ENCODE results near the gene C9orf43. TPM values are rescaled to one million over a fixed set of nuclear protein-coding genes. Genes with fewer than 3 reads are reported as not detected.

The C9orf43 gene
- total RNA-seq, 2 donors from 2014 or later, result 0.57 to 0.61 TPM

DNA sequence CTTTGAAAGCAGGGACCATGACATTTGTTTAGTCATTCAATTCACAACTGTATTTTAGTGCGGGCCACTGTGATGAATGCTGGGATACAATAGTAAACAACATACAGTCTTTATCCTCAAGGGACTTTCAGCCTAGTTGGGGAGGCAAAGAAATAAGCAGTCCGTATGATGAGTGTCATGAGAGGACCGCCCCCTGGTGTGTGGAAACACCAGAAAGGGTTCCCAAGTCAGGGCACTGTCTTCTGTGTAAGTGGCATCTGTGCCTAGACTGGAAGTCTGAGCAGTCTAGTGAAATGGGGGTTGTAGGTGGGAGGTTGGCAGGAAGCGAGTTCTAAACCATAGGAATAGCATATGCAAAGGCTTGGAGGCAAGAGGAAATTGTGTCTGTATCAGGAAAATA is 6.8 kb downstream of the C9orf43 start:
- H3K9ac ChIP-seq (ENCODE audit: low read depth in 2 of 2, low read length in 2 of 2), result no peak overlapping the region
- no peak for DNase-seq
- TF ChIP-seq, protein P1, sequence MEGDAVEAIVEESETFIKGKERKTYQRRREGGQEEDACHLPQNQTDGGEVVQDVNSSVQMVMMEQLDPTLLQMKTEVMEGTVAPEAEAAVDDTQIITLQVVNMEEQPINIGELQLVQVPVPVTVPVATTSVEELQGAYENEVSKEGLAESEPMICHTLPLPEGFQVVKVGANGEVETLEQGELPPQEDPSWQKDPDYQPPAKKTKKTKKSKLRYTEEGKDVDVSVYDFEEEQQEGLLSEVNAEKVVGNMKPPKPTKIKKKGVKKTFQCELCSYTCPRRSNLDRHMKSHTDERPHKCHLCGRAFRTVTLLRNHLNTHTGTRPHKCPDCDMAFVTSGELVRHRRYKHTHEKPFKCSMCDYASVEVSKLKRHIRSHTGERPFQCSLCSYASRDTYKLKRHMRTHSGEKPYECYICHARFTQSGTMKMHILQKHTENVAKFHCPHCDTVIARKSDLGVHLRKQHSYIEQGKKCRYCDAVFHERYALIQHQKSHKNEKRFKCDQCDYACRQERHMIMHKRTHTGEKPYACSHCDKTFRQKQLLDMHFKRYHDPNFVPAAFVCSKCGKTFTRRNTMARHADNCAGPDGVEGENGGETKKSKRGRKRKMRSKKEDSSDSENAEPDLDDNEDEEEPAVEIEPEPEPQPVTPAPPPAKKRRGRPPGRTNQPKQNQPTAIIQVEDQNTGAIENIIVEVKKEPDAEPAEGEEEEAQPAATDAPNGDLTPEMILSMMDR (IDR thresholded peaks at IDR 0.05), result no peak
- H3K9me3 ChIP-seq, result no peaks in the 10 kb centered on the region
- H3K4me1 ChIP-seq, result no peaks in the 10 kb centered on the region
- no peak overlapping the region for H3K4me3 ChIP-seq
- H3K27me3 ChIP-seq, result no peaks in the 10 kb centered on the region
- intact Hi-C loops (cut with DNase I), result no loop called here
- no peaks in the 10 kb centered on the region for H3K36me3 ChIP-seq
- H3K27ac ChIP-seq, result no peak overlapping the region

DNA sequence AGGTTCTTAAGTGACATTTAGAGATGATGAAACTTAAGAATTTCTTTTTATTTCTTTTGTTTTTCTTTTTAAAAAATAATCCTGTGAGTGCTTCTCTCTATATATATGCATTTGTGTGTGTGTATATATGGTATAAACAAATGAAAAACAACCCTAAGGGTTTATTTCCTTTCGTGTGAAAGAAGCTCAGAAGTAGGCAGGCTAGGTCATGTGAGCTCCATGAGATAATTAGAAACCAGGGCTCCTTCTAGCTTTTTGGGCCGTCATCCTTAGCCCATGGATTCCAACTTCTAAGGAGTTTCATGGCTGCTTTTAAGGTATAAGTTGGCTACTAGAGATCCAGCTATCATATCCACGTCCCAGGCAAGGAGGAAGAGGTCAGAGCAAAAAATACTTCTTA is 11.2 kb downstream of the C9orf43 start:
- Histone ChIP-seq H3K4me1 (no peaks in the 10 kb centered on the region), H3K9me3 (no peaks in the 10 kb centered on the region), H3K36me3 (no peaks in the 10 kb centered on the region), H3K27me3 (no peaks in the 10 kb centered on the region), H3K4me3 (no peak overlapping the region), H3K27ac (no peak overlapping the region), H3K9ac (ENCODE audit: low read depth in 2 of 2, low read length in 2 of 2) (no peak overlapping the region)
- intact Hi-C loops (cut with DNase I), result no loop called here
- TF ChIP-seq, protein P1 (IDR thresholded peaks at IDR 0.05), result no peak
- no peak for DNase-seq

DNA sequence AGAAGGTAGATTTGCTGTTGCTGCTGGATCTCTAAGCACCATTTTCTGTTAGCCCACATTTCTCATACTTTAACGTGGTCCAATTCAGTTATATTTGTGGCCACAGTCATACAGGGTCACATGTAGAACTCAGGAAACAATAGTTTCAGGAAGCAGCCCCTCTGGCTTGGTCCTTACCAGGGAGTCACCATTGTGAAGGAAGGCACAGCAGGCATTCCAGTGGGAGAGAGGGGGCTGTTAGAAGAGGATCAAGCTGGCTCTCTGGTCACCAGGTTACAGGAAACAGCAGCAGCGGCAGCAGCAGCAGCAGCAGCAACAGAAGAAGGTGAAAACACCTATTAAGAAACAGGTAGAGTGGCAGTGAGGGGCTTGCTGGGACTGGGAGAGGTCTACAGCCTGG is 14.5 kb downstream of the C9orf43 start:
- DNase-seq, result no peak
- Histone ChIP-seq H3K27ac (no peak overlapping the region), H3K9ac (ENCODE audit: low read depth in 2 of 2, low read length in 2 of 2) (no peak overlapping the region), H3K36me3 (no peaks in the 10 kb centered on the region), H3K4me1 (no peaks in the 10 kb centered on the region), H3K4me3 (no peak overlapping the region), H3K27me3 (no peaks in the 10 kb centered on the region), H3K9me3 (no peaks in the 10 kb centered on the region)
- TF ChIP-seq, protein P1 (IDR thresholded peaks at IDR 0.05), result no peak
- intact Hi-C loops (cut with DNase I), result no loop called here

DNA sequence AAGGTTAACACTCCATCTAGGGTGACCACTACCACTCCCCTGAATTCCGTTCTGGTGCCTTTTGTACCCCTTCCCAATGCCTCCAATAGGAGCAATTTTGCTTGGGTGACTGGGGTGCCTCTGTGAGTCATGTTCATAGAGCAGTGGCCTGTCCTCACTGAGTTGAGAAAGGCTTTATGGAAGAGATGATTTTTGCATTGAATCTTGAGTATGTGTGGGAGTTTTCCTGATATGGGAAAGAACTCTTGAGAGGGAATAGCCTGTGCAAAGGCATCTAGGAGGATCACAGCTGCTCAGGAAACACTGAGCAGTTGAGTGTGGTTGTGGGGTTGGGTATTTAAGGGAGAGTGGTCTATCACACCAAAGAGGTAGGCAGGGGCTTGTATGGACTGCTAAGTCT is 16.2 kb downstream of the C9orf43 start:
- Histone ChIP-seq H3K27ac (no peak overlapping the region), H3K9me3 (no peaks in the 10 kb centered on the region), H3K36me3 (no peaks in the 10 kb centered on the region), H3K4me3 (no peak overlapping the region), H3K27me3 (no peaks in the 10 kb centered on the region), H3K9ac (ENCODE audit: low read depth in 2 of 2, low read length in 2 of 2) (no peak overlapping the region), H3K4me1 (no peaks in the 10 kb centered on the region)
- TF ChIP-seq, protein P1 (IDR thresholded peaks at IDR 0.05), result no peak
- DNase-seq, result no peak
- intact Hi-C loops (cut with DNase I), result no loop called here

DNA sequence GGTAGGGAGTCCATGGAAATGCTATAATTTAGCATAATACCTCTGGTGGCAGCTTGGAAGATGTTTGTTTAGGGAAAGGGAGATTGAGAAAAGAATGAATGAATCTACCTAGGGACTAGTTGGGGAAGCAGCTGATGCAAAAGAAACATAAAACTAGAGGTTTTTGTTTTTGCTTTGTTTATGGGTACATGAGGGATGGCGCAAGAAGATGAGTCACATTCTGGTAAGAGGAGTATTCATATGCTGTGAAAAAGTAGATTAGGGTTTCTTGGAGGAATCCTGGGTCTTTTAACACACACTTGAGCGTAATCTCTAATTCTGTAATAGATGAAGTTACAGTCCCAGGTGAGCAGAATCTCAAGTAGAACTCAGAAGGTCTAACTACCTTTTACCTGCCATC is 17.1 kb downstream of the C9orf43 start:
- no peaks in the 10 kb centered on the region for H3K9me3 ChIP-seq
- DNase-seq, result no peak
- intact Hi-C loops (cut with DNase I), result no loop called here
- TF ChIP-seq, protein P1 (IDR thresholded peaks at IDR 0.05), result no peak
- H3K36me3 ChIP-seq, result no peaks in the 10 kb centered on the region
- H3K9ac ChIP-seq (ENCODE audit: low read depth in 2 of 2, low read length in 2 of 2), result no peak overlapping the region
- H3K27ac ChIP-seq, result no peak overlapping the region
- H3K4me3 ChIP-seq, result no peak overlapping the region
- H3K4me1 ChIP-seq, result no peaks in the 10 kb centered on the region
- H3K27me3 ChIP-seq, result no peaks in the 10 kb centered on the region
